Stimulated activated CD4-positive, alpha-beta T cell treated with anti-CD3 and anti-CD28 coated beads, TNF-alpha, amount 100 ng/mL, for 4 hours (primary cell): Measurements from ENCODE around the gene ZIK1.

ENCODE experiments used
- DNase-seq, 3 experiments: peaks; one replicate each; pipeline ENCODE4 v3.0.0-alpha.2; 2020; ENCODE audit warnings: low read depth in 3 of 3

The ZIK1 gene

DNA sequence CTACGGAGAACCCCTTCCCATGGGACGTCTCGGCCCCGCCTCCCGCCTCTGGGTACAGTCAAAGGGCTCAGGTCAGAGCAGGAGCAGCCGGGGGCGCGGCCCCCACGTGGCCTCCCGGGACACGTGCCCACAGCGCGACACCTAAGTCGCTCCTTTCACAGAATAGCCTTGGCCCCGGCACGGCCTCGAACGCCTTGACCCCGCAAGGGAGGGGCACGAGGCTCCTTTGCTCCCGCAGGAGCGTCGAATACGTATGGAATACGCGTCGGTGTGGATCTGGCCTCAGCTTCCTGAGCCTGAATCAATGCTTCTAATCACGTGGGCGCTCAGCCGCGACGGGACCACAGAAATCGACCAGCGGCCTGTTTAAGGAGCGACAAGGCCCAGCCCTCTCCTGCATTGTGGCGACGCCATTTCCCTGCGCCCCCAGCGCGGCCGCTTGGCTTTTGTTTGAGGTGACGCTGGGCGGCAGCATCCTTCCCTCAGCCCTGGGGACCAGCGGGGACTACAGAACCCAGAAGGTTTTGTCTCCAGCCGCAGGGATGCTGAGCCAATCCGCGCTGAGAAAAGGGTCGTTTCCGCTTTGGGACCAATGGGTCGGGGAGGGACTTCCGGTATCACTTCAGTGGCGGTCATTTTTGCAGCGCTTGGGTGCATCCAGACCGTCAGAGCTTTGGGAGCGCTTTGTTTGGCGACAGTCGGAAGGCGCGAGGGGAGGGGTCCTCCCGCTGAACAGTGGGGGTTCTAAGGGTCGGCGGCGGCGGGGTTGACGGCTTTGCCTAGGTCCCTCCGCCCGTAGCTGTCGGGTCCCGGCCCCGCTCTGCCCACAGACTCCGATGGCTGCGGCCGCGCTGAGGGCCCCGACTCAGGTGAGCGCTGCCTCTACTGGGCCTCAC, at the start of gene ZIK1:
Gene ZIK1 (plus strand): TSS at position 625 of the 896 bp plus-strand sequence. CDS start 212 bp downstream, at position 837.
- peak; percentile 58 to 80 (median 69) for DNase-seq

DNA sequence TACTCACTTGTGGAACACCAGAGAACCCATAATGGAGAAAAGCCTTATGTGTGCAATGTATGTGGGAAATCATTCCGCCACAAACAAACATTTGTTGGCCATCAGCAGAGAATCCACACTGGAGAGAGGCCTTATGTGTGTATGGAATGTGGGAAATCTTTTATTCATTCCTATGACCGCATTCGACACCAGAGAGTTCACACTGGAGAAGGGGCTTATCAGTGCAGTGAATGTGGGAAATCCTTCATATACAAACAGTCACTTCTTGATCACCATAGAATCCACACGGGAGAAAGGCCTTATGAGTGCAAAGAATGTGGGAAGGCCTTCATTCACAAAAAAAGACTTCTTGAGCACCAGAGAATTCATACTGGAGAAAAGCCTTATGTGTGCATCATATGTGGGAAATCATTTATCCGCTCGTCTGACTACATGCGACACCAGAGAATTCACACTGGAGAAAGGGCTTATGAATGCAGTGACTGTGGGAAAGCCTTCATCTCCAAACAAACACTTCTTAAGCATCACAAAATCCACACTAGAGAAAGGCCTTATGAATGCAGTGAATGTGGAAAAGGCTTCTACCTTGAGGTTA, 45.9 kb upstream of the ZIK1 start:
- DNase-seq = no peak

DNA sequence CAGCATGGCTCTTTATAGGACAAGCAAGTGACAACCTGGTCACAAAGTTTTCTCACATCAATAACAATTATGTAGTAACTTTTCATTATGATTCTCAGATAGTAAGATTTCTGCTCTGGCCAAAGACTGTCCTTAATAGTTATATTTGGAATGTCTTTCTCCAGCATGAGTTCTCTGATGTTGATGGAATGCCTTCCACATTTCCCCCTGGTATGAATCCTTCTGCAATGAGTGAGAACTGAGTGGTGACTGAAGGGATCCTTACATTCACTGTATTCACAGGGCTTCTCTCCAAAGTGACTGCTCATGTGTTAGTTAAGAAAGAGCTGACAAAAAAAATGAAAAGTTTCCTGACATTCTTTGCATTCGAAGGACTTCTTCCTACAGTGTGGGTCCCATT, 37.4 kb upstream of the ZIK1 start:
- DNase-seq = no peak

DNA sequence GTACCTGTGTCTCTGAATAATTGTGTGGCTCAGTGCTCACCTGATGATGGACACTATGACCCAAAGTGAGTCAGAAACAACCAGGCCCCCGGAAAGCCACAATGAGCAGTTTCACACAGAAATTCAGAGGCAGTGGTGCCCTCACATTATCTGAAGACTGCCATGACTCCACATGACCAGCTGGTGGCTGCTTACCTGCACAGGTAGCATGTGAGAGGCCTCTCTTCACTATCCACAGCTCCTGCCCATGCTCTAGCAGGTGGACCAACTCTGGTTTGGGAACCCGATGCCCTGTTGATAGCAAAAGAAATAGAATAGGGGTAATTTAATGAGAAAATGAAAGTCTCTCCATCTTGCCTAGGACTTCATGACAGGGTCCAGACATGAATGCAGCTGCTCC, 31.5 kb upstream of the ZIK1 start:
- DNase-seq = no peak

DNA sequence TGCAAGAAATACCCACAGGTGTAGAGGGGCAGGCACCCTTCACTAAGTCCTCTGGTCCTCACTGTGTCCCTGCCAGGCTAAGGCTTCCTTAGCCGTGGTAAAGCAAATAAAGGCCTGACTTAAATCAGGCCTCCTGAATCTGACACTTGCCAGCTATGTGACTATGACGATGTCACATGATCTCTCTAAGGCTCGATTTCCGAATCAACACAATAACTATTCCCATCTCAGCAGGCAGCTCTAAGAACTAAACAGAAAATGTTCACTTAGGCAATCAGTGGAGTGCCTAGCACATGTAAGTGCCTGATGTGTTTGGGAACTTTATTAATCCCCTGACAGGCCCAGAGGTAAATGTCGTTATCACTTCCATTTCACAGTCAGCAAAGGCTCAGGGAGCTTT, 26.3 kb upstream of the ZIK1 start:
- no peak for DNase-seq

DNA sequence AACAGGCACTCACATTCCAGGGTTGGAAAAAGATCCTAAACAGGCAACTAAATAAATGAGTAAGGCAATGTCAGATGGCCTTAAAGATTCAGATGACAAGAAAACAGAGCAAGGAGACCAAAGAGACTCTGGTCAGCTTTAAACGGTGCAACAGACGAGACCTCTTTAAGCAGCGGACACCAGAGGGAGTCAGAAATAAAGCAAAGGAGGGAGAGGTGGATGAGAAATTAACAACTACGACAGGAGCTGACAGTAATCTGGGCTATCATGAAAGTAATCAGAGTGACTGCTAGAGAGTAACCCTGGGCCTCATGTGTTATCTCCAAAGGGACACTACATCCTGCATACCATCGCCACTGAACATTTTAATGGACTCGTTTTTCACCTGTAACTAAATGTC, 25.4 kb upstream of the ZIK1 start:
- no peak for DNase-seq

DNA sequence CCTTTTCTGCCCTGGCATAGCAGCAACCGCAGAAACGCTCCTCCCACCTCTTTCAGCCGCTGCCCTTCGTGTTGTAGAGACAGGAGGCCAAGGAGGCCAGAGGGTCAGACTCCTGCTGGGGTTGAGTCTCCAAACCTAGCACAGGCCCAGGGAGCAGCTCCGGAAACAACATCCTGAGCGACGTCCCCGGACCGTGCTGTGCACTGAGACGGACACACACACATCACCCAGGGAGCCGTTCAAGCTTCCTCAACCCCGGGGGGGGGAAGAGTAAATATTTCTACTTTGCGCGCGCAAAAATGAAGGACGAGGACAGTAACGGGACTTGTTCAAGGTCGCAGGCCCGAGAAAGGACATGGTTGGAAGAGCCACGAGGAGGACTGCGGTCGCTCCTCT, 24.9 kb upstream of the ZIK1 start:
- DNase-seq = no peak

DNA sequence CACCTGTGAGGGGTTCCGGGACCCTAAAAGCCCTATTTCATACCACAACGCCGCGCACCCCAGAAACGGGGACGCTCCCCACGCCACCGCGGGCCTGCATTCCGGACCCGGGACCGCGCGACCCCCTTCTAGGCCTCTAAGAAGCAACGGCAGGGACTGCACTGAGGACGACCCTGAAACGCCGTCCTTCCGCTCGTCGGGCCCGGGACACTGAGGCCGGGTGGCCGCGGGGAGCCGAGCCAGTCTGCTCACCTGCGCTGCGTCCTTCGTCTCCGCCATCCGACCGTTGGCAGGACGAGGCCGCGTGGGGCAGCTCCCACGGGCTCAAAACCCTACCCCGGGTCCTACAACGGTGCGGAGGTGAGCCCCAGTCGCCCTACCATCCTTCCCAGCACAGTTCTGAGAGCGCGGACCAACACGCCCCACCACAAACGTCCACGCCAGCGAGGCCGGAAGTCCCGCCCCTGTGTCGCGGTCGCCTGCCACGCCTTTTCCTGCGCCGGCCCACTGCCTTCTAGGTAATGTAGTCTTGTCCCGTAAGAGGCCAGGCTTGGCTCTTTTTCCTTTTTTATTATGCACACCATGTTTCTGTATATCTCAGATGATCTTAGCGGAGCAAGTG, 24.4 kb upstream of the ZIK1 start, which contains the start of gene ZNF550:
Gene ZNF550 (minus strand): TSS at position 460 of the 622 bp plus-strand sequence. CDS start 181 bp downstream, at position 279.
- DNase-seq = peak; percentile 76 to 78 (median 77)

DNA sequence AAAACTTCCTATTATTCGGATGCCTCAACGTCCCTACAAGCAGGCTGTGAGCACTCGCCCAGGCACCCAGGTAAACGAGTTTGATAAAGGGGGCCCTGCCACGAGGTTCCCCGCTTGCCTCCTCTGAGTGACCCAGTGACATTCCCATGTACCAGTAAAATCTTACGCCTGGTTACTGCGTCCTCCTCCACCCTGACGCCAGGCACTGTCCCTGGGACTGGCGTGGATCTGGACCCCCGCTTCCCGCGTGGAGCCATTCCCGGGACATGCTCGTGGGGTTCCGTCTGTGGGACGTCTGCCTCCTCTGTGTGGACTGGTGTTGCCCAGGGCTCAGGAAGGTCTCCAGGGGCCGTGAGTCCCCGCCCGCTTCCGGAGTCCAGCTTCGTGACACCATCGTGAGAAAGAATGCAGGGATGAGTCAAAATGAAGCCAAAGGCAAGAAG, 23.9 kb upstream of the ZIK1 start:
- no peak for DNase-seq

DNA sequence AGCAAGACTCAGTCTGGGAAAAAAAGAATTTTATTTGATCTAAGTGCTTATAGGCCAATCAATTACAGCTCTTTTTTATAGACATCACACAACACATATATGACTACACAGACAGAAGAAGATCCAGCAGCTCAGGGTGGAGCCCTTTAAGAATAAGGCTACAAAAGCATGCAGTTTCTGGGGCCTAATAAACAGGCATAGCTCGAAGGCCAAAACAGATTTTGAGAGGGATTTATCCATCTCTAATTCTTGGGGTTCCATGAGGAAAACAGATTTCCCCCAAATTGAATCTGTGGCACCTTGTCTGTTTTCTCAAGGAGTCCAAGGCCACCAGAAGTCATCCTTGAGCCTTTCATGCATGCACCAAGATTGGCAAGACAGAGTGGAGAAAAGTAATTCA, 20.4 kb upstream of the ZIK1 start:
- DNase-seq = no peak

DNA sequence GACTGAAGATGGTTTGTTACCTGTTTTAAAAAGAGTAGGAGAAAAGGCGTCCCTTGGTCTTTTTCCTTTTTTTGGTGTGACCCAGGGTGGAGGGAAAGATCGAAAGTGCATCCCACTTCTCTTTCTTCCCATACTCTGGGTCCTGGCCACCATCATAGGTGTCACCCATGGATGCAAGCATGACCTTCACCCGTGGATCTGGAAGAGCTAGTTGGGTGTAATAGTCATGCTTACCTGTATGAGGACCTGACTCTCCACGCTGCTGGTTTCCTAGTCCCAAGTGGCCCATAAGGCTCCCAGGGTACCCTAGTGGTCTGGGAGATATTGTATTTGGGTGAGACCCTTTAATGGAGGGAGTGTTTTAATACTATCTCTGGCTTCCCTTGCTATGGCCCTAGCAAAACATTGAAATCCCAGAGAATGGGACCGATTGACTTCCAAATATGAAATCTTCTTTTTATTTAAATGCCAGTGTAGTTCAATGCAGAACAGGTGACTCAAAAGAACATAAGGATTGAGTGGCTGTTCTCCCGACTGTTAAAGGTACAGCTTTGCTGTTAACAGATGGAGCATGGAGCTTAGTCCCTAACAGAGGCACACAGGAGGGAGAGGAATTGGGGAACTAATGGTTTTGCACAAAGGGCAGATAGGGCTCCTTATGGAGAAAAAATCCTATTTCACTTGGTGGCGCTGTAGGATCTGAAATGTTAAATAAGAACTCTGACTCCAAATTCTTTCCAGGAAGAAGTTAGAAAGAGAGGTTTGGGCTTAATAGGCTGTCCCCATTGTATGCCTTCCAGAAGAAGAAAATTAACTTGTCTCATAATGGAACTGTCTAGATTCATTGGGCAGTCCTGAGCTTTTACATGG, 17.3 kb upstream of the ZIK1 start:
- DNase-seq = no peak

DNA sequence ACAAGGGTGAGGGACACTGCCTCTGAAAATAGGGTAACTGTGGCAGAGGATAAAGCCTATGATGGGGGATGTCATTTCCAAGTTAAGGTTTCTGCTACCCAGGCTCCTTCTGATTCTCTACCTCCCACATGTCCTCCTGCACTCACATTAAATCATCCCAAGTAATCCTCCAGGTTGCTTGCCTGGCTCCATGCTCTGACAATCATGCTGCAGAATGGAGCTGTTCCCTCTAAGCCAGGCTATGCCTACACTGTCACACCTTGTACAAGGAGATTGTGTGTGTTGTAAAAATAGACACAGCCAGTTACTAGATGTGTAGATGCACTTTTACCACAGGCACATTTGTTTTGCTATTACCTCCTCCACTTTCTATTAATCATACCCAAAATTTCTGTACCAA, 13.2 kb upstream of the ZIK1 start:
- no peak for DNase-seq

DNA sequence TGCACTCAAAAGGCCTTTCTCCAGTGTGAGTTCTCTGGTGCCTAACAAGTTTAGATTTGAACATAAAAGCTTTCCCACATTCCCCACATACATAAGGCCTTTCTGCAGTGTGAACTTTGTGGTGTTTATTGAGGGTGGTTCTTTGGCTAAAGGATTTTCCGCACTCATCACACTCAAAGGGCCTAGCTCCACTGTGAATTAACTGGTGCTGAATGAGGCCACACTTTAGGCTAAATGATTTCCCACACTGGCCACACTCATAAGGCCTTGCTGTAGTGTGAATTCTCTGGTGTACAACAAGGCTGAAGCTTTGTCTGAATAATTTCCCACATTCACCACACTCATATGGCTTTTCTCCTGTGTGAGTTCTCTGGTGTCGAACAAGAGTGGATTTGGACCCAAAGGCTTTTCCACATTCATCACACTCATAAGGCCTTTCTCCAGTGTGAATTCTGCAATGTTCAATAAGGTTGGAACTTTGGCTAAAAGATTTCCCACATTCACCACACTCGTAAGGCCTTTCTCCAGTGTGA, 11.5 kb upstream of the ZIK1 start:
- DNase-seq = no peak

DNA sequence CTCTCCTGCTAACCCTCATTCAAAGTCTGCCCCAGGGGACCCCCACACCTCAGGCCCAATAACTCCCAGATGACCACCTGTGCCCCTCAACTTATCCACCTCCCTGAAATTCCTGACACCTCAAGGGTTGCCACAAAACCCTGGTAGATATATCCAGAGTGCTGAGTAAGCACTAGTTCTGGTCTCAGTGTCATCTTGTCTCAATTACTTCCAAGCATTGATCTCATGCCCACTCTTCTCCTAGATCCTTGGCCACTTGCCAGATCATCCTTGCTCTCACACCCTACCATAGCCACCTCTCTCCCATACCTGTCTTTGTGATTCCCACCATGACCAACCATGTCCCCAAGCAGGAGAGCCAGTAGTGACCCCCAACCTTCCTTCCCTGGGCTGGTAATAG, 7.3 kb upstream of the ZIK1 start:
- DNase-seq = no peak

DNA sequence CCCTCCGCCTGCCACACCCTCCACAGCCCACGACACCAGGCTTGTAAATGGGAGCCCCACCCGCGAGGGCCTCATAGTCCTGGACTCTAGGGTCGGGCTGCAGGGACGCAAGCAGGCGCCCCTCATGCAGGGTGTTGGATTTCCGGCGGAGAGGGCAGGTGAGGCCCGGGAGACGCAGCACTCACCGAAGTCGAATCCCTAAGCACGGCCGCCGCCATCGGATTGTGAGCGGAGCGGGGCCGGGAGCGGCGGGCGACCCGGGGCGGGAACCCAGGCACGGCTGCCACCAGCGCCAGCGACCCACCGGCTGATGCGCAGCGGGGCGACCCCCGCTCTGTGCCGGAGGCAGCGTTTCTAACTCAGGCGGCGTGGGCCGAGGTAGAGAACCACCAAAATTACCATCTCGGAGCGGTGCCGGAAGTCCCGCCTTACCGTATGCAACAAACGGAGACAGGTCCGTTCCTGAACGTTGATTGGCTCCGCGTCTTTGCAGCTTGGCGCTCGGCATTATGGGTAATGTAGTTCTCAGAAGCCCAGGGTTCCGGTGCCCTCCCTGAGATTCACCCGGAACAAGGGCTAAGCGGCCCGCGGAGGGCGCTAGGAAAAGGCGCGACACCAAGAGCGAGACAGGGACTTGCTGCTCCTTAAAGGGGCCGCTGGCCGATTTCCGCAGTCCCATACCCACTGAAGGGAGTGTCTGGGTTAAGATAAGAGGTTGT, 5.3 kb upstream of the ZIK1 start, which contains the start of gene ZNF416:
Gene ZNF416 (minus strand): TSS at position 425 of the 719 bp plus-strand sequence. CDS start 207 bp downstream, at position 218.
- DNase-seq = peak; percentile 72 to 93 (median 90)

DNA sequence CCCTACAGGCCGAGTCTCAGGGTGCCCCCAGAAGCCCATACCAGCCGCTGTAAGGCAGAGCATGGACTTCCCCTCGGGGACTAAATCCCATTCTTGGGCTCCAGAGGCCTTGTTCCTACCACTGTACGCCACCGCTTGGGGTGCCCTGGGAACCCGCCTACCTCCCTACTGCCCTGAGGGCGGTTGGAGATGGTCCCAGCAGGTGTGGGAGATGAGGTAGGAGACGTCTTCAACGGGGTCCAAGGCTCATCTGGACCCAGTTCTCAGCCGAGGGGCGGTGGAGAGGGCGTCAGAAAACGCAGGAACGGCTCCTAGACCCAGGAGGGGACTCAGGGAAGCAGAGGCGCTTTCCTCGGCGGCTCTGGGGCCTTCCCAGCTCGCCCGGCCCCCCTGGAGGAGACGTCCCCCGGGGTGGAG, 833 bp upstream of the ZIK1 start:
- DNase-seq = no peak

DNA sequence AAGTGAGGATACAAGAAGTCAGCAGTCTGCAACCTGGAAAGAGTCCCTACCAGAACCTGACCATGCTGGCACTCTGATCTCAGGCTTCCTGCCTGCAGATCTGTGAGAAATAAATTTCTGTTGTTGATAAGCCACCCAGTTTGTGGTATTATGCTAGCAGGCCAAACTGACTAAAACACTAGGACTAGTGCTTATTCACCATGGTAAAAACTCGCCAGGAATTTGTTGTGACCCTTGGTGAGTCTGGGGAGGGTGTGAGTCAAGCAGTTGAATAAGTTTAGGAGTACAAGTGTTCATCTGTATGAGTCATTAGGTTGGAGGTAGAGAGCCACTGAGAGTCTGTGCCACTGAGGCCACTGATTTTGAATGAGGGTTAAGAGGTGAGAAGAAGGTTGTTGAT, 3.6 kb downstream of the ZIK1 start:
- no peak for DNase-seq

DNA sequence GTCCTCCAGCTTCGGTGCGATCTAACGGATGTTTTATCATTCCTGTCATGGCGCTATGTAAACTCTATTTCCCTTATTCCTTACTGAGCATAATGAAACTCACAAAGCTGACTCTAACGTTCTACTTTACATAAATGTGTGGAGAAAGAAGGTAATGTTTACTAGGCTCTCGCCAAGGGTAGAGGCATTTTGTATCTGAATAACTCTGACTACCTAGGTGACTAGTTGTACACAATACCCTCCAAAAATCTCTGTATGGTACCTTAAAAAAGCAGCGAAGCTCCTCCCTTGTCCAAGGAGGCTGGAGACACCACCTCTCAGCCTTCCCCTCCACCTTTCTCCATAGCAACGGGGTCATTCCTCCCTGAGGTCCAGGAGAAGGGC, 15.4 kb downstream of the ZIK1 start:
- DNase-seq = no peak

DNA sequence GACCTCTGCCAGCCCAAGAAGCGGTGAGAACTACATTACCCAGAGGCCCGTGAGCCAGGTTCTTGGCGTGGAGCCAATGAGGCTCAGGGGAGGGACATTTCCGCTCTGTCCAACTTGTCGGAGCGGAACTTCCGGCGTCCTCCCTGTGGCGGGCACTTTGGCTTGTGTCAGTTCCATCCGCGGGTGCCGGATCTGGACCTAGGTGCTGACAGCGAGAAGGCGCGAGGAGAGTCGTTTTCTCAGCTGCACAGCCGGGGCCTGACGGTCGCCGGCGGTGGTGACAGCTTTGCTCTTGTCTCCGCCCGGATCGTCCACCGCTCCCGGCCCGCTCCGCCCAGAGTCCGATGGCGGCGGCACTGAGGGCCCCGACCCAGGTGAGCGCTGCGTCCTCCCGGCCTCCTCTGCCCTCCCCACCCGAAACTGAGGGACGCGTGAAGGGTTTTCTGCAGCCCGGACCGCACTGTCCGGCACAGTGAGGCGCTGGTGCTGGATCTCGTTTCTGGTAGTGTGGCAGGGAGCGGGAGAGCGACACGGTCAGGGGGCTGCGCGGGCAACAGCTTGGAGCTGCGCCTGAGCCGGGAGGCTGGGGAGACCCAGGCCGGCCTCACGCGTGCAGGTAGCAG, 15.9 kb downstream of the ZIK1 start, which contains the start of gene ZNF530:
Gene ZNF530 (plus strand): TSS at position 125 of the 623 bp plus-strand sequence. CDS start 4,461 bp downstream, outside the sequence.
- peak; percentile 62 to 76 (median 74) for DNase-seq

DNA sequence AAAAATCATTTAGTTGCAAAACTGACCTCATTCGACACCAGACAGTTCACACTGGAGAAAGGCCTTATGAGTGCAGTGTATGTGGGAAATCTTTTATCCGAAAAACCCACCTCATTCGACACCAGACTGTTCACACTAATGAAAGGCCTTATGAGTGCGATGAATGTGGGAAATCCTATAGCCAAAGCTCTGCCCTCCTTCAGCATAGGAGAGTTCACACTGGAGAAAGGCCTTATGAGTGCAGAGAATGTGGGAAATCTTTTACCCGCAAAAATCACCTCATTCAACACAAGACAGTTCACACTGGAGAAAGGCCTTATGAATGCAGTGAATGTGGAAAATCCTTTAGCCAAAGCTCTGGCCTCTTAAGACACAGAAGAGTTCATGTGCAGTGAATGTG, 23.0 kb downstream of the ZIK1 start:
- DNase-seq = no peak
